ENCODE results near the gene SNRNP200.

DNA sequence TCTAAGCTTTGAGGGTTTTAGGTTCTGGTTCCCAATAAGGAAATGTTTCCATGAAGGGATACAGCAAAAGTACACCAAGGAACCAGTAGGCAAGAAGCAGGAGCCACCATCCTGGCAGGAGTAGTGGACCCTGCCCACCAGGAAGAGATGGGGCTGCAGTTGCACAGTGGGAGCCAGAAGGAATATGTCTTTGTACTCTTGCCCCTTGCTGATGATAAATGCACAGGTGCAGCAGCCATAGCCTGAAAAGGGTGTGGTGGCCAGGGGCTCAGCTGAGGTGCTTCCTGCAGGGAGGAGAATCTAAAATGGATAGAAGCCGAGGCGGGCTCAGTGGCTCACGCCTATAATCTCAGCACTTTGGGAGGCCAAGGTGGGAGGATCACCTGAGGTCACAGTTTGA, 67.1 kb downstream of the SNRNP200 start:
- TF ChIP-seq, protein P1, sequence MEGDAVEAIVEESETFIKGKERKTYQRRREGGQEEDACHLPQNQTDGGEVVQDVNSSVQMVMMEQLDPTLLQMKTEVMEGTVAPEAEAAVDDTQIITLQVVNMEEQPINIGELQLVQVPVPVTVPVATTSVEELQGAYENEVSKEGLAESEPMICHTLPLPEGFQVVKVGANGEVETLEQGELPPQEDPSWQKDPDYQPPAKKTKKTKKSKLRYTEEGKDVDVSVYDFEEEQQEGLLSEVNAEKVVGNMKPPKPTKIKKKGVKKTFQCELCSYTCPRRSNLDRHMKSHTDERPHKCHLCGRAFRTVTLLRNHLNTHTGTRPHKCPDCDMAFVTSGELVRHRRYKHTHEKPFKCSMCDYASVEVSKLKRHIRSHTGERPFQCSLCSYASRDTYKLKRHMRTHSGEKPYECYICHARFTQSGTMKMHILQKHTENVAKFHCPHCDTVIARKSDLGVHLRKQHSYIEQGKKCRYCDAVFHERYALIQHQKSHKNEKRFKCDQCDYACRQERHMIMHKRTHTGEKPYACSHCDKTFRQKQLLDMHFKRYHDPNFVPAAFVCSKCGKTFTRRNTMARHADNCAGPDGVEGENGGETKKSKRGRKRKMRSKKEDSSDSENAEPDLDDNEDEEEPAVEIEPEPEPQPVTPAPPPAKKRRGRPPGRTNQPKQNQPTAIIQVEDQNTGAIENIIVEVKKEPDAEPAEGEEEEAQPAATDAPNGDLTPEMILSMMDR (IDR thresholded peaks at IDR 0.05): no peak
- TF ChIP-seq POLR2A (IDR thresholded peaks at IDR 0.05): no peak
